HG03521 (cell line): ENCODE data around the gene ADORA3.
"Not testable (repeated sequence)": the region's sequence is repeated elsewhere in the genome, so short reads cannot be mapped to it uniquely, and the experiment has no call there.

Experiments used
- ATAC-seq: cut with Tn5 transposase; IDR thresholded peaks from one replicate; pipeline ENCODE4 v1.9.1; 2021; ENCODE audit warnings: mild to moderate bottlenecking, moderate library complexity; ENCODE audit not compliant: unreplicated experiment

Gene ADORA3

DNA sequence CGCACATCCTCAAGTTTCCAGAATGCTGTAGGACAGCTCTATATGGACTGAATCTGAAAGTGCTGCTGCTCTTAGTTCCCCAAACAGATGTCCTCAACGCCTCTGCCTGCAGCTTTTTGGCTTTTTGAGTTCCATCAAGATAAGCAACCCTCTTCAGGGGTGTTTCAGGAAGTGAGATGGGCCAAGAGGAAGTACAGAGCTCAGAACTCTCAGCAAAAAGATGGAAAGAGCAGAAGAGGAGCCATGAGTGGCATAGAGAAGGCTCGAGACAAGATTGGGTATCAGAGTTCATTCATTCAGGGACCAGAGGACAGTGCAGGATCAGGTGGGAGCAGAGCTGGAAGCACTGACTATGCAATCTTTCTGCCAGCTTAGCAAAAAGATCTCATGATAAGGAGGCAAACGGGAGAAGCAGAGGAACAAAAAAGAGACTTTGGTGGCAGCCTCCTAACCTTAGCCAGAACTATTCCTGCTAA lies at the start of gene ADORA3, which contains the start of gene TMIGD3:
Gene ADORA3 (minus strand): TSS at position 49 of the 476 bp plus-strand sequence. CDS start 279 bp downstream, outside the sequence.
Gene TMIGD3 (minus strand): TSS at position 49 of the 476 bp plus-strand sequence. CDS start 279 bp downstream, outside the sequence.
- ATAC-seq: no peak

DNA sequence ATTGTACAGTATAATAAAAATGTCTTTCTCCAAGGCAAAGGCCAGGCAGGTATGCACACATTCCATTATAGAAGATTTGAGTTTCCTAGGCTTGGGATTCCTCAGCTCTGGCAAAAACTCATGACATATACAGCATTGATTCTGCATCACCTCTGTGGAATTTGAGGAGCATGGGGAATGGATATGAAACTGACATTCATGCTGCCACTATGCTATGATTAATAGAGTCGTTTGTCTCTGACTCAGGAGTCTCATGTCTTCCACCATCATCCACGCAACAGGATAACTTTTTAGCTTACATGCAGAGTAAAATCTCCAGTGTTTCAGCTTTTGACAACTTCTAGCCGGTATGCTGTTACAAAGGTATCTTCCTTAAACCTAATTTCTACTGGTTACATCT lies 49.8 kb upstream of the ADORA3 start:
- ATAC-seq: no peak

DNA sequence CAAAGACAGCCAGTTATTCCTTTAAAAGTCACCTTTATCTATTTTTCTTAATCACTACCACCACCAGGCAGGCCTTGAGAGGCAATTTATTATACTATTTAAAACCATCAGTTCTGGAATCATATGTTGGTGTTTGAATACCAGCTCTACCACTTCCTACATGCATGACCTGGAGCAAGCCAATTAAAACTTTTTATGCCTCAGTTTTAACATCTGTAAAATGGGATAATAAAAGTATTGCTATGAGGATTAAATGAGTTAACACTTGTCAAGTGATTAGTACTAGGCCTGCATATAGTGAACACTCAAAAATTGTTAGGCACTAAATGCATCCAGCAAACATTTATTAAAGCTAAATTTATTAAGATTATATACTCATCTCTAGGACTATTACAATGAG lies 49.2 kb upstream of the ADORA3 start:
- no peak for ATAC-seq

DNA sequence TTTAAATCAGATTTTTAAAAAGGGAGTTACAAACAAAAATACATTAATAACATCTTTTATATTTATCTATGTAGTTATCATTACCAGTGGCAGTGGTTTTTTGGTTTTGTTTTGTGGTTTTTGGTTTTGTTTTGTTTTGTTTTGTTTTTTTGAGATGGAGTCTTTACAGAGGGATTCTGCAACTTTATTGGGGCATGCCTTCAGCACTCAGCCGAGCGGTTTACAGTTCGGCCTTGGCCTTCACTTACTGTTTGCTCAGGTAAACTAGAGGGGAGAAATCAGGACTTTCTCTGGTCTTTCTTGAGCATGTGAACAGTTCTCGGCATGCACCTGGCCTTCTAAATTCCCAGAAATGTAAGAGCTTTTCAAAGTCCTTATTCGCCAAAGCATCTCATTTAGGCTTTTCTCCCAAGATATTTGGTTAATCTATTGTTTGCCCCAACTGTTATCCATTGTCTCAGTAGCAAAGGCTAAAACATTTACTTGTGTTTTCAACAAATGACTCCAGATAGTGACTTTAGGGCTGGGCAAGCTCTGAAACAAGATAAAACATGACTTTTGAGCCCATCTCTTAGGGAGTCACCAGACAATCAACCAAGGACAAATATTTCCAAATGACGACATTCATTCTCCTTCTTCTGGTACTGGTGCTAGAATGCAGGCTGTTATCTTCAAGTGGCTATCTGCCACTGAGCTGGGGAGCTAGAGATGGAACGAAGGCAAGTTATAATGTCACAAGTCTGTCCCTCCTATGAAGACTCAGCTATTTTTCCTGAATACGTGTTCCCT lies 48.4 kb upstream of the ADORA3 start:
- ATAC-seq: no peak

DNA sequence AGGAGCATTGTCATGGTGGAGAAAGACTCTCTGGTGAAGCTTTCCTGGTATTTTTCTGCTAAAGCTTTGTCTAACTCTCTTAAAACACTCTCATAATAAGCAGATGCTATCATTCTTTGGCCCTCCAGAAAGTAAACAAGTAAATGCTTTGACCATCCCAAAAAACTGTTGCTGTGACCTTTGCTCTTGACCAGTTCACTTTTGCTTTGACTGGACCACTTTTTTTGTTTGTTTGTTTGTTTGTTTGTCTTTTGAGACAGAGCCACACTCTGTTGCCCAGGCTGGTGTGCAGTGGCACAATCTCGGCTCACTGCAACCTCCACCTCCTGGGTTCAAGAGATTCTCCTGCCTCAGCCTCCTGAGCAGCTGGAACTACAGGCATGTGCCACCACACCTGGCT lies 44.4 kb upstream of the ADORA3 start:
- ATAC-seq: not testable (repeated sequence)

DNA sequence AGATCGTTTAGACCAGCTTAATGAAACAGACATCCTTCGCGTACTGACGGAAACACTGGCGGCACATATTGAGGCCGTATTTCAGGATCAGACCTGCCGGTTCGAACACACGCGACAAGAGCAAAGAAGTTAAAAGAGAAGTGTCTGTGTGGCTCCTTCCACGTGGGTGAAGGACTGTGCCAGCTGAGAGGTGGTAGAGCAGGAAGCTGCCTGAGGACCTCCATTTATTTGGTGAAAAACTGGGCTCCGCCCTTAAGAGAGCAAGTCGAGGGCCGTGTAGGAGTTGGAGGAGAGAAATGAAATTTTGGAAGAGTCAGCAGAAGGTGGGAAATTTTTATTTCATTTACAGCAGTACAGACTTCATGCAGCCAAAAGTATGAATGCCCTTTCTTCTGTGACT lies 38.8 kb upstream of the ADORA3 start:
- no peak for ATAC-seq

DNA sequence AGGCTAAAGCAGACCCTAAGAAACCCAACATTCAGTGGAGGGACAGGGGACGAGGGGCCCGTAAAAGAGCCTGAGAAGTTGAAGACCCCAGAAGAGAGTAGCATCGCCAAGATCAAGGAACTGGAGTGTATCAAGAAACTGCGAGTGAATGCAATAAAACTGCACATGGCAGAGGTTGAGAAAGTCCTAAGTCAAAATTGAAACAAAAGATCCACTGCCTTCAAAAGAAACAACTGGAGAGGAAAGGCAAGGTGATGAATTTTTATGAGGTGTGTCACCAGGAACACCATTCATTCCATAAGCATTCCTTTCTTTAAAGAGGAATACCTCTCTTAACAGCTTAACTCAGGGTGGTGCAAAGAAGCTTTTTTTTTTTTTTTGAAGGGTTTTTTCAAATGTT lies 38.3 kb upstream of the ADORA3 start:
- ATAC-seq: no peak

DNA sequence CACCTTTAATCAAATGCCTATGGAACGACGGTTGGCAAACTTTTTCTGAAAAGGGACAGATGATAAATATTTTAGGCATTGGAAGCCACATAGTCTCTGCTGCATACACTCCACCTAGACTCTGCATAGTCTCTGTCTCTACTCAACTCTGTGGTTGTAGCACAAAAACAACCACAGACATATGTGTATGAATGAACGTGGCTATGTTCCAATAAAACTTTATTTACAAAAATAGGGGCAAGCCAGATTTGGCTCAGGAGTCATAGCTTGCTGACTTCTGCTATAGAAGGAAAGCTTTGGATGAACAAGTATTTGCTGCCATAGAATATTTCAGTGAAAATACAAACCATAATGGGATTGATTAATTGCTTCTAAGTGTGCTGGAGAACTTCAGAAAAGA lies 37.5 kb upstream of the ADORA3 start:
- no peak for ATAC-seq

DNA sequence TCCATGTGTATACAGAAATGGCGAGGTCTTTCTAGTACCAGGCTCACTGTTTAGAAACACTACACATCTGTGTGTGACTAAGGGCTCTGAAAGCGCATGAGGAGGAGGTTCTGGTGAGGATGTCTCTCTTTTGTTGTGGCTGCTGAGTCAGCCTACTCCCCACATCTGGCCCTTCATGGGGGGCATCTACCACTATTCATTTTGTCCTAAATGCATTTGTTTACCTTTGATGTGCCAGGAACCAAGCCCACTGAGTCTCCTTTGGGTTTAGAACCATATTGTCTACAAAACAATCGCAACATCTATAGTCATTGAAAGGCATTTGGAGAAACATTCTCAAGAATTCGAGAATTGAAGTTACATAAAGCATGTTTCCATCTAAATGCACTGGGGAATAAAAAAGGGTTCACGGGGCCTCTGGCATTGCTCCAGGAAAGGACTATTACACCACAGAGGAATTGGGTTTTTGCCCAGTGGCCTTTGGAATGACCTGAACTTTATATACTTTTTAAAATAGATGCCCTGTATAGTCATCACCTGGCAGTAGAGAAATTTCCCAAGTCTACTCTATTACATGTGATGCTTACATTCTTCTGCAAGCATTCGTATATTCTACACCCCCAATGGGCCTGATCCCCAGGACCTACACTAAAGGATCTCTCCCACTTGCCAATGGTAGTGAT lies 35.1 kb upstream of the ADORA3 start:
- no peak for ATAC-seq

DNA sequence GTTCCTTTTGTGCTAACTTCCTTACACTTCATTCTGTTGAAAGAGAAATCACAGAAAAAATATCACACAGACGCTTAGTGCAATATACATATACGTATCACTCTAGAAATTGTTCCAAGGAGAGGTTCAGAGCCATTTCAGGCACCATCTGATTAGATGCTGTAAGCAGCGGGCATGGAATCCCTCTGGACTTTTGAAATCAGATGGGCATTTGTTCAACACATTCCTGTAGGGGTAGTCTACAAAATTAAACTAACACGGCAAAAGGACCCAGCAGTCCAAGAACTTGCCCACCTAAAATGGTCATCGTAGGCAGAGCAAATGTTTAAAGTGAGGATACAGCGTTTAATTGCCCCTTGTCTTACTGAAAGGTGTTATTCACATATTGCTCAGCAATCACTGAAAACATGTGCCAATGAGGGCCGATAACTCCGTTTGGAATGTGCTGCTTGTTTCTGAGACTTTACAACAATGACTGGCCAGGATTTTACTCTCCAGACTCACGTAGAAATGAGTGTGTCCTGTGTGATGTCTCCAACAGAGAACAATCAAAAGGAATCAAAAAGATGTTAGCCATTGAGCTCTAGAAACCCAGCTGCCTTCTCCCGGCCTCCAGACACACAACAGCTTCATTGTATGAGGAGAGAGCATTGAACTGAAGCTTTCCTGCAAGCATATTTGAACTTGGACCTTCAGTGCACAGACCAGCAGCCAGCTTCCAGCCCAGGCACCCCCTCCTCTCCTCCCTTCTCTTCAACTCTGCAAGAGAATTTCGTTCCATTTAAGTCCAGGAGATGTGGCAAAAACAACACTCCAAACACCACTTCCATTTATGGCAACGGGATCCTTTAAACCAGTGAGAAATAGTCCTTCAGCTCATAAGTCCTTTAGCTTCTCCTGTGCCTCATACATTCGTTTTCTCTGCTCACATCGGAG lies 32.1 kb upstream of the ADORA3 start:
- ATAC-seq: no peak

DNA sequence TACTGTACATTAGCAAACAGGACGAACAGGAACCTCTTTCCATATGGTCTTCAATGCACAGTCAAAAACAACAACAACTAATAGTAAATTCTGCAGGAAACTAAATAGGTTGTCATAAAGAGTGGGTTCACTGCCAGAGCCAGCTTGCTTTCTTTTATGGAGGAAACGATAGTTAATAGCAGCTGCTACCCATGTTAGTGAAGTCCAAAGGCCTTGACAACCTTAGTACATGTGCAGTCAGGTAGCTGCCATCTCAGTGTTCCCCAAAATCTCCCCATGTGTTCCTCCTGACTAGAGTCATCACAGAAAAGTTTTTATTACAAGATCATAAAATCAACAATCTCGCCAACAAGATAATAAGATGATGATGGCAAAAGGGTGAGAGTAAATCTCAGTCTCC lies 16.6 kb upstream of the ADORA3 start:
- no peak for ATAC-seq

DNA sequence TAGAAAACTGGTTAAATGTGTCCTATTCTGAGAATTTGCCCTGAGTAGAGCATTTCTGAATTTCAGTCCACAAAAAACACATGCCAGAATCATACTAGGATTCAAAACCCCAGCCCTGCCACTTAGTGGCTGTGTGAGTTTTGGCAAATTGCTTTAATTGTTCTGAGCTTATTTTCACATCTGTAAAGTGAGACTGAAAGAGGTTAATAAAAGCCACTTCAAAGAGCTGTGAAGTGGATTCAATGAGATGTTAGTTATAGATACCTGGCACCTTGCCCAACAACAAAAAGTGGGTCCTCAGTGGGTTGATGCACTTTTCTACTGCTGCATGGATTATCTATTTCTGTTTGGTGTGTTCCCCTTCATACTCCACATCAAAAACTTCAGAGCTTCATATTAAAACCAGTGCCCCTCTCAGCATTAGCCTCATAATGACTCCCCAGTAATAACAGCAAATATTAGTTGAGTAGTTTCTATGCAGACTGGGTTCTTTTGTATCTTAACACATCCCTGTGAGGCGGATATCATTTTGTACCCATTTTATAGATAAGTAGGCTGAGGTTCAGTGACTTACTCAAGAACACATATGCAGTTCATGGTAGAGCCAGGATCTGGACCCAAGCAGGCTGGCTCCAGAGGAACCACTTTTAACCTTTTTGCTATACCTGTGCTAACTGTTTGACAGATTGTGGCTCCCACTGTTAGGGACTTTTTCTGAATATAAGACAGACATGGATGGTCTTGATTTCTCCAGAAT lies 14.2 kb upstream of the ADORA3 start:
- ATAC-seq: no peak

DNA sequence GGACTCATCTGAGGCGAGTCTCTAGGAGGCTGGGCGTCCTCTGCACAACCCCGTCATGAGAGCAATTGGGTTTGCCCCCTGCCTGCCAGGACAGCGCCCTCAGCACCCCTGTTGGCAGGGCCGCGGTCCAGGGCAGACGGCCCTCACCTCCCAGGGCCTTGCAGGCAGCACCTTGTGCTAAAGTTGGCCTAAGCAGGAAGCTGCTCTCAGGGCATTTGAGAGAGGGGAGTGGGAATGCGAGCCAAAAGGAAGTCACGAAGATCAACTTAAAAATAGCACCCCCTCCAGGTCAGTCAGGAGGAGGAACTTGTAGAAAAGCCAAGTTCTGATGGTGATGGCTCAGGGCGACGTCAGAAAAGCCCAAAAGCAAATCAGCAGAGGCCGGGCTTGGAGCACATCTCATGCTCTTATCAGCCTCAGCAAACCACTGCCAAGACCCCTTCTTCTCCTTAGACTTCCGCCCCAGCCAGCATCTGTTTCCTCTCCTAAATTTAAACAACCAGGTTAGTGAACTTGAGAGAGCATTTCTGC lies 12.6 kb upstream of the ADORA3 start:
- ATAC-seq: peak; percentile 28

DNA sequence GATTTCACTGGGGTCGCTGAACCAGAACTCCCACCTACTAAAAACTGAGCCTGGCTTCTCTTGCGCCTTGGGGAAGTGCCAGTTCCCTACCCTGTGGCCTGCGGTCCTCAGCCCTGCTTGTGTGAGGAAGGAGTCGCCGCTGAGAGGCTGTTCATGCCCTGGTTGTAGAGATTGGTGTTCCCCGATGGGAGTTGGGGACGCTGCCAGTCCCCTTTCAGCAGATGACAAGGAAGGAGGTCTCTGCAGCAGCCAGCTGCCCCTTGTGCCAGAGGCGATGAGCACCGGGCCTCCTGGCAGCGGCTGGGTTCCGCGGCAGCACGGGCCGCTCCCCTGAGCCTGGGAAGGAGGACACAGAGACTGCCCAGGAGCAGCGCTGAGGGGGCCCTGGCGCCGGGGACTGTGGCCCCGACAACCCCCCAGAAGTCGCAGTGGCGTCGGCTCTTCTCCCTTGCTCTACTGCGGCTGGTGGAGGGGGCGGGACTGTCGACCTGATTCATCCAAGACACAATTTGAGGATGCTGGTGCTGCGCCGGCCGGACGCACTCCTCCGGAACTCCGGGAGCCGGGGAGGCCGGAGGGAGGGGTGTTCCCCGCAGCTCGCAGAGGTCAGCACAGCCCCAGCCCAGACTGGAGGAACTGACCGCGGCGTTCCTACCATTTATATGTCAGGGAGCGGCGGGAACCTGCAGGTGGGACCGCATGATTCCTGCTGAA lies 12.0 kb upstream of the ADORA3 start:
- peak; percentile 19 for ATAC-seq

DNA sequence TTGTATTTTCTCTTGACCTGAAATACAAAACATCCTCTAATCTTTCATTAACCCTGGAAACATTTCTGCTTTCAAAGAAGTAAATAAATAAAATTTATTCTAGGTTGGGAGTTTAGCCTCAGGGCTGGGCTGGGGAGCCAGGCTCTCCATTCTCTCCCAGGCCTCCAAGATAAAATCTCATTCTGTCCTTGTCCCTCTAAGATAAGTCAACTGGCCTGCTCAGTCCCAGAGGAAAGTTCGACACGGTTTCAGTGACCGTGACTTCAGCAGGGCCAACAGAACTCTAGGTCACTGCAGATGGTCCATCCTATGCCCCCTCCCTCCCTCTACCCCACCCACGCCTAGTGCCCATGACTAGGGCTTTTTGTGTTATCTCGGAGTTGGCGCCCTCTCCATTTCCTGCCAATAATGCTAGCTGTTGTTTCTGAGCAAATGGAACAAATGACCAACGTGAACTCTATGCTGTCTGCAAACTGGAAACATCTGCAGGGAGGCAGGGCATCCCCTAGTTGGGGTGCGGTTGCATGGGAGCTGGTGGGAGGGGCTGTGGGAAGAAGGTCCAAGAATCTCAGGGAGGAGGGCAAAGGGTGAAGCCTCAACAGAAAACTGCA lies 10.1 kb upstream of the ADORA3 start:
- no peak for ATAC-seq

DNA sequence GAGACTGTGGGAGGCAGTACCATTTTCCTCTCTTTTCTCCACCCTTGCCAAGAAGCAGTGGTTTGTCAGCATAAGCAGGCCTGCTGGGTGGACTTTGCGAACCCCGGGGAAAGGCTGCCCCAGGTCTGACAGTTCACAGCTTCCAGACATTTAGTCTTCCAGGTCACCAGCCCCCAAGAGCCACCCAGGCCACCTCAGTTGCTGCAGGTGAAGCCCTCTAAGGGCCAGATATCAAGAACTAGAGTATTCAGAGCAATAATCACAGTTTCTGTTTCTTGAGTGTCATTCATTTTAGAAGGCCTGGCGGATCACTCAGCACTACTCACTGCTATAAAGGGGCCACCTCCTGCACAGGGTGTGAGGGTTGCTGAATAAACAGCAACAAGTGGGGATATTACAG lies 9.5 kb upstream of the ADORA3 start:
- no peak for ATAC-seq

DNA sequence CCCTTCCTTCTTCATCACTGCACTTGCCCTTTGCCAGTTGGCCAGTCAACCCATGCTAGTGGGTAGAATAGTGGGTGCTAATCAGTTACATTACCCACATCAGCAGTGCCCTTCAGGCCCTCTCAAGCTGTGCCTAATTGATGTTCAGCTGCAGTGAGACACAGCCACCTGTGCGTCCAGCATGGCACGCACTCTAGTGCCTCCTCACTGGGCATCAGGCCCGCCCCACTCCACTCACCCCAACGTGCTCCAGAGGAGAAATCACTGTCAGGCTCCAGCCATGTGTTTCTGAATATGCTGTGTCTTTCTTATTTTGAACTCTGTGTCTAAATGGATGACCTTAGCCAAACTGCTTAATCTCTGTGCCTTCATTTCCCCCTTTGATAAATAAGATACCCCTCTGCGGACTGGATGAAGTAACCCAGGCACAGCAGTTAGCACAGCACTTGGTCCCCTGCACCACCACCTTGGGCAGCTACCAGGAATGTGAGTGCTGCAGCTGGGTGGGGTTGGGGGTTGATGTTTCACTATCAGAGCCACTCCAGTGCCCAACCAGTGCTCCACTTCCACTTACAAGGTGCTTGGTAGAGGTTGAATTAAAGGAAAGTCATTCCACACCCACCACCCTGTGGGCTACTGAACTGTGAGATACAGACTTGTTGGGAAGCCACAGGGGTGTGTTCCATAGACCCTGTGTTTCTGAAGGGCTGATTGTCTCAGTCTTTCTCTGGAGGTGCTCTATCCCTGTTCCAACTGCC lies 8.9 kb upstream of the ADORA3 start:
- ATAC-seq: no peak

DNA sequence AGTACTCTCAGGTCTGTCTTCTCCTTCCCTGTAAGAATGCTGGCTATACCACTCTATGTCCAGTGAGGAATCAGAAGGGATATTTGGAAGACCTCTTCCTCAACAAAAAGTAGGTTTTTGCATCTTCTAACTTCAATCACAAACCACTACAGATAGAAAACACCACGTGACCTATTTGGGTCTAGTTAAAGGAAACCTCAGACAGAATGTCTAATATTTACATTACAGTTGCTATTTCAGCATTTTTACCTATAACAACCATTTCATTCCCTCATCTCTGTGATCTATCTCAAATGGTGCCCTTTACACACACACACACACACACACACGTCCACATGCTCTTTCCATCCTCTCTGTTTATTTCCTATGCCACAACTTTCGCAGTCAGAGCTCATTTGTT lies 7.9 kb upstream of the ADORA3 start:
- ATAC-seq: no peak
